ENCODE measurements around the gene KEL.
"Not testable (repeated sequence)": the region's sequence is repeated elsewhere in the genome, so short reads cannot be mapped to it uniquely, and the experiment has no call there.

Gene KEL, protein sequence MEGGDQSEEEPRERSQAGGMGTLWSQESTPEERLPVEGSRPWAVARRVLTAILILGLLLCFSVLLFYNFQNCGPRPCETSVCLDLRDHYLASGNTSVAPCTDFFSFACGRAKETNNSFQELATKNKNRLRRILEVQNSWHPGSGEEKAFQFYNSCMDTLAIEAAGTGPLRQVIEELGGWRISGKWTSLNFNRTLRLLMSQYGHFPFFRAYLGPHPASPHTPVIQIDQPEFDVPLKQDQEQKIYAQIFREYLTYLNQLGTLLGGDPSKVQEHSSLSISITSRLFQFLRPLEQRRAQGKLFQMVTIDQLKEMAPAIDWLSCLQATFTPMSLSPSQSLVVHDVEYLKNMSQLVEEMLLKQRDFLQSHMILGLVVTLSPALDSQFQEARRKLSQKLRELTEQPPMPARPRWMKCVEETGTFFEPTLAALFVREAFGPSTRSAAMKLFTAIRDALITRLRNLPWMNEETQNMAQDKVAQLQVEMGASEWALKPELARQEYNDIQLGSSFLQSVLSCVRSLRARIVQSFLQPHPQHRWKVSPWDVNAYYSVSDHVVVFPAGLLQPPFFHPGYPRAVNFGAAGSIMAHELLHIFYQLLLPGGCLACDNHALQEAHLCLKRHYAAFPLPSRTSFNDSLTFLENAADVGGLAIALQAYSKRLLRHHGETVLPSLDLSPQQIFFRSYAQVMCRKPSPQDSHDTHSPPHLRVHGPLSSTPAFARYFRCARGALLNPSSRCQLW

DNA sequence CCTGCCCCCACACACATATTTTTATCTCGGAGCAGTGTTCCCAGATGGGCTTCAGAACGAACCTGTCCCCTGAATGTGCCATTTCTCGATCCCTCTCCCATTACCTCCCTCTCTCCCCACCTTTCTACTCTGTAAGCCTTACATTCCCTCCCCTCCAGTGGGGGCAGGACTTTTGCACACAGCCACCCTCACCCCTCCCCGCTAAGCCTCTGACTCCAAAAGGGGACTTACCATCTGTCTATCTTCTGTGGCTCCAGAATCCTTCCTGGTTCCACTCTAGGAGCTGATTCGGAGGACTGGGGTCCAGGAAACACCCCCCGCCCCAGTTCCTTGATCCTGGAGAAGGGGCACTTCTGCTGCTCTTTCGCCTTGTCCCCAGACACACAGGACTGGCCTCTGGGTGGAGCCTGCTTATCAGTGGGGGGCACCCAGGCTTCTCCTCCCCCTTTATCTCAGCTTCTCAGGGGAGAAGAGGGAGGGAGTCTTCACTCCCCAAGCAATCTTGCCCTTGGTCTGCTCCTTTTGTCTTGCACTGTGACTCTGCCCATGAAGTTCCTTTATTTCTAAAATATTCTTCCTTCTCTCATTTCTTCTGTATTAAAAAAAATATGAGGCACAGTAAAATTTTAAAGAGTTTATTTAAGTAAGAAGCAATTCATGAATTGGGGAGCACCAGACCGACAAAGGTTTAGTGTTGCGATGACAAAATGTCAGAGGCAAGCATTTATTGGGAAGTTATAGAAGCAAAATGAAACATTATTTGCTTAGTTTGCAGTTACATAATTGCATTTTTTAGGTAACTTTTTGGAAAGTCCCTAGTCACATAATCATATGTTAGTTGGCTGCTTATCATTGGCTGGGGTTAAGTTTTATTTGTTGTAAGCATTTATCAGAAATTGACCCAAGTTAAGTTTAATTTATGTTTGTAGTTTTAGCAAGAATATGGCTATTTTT lies at the start of gene KEL:
Gene KEL (minus strand): TSS at position 391 of the 954 bp plus-strand sequence. CDS start 157 bp downstream, at position 234.
- no peak for DNase-seq (ENCODE audit: low spot score)

DNA sequence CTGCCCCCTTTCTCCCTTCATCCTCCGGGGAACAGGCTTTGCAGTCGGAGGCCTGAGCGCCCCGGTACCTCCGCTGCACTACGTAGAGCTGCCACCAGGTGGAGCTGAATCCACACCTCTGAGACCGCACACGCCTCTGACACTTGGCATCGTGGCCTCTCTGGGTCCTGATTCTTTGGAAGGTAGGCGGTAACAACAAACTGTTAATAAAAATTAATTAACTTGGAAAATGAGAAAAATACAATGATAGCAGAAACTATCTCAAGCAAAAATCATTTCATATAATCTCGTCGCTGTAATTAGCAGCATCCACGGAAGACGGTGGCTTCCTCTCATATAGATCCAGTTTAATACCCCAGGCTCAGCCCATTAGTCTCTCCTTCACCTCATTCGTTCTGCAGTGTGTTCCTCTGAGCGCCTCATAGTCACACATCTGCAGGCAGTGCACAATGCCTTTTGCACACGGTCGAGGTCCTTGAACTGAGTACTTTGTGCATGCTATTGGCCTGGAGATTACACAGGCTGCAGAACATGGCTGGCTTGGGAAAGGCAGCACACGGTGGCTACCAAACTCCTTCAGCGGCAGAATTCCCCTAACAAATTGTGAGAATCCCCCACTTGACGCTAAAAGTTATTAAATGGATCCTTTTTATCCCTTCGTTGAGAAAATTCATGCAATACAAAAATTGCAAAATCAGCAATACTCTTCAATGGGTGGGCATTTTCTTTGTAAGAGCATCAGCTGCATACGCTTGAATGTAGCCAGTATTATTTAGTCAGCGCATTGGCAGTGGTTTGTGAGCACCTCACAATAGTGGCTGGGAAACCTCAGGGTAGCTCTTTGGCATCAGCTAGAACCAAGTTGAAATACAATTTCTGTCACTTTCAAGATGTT lies 46.1 kb upstream of the KEL start:
- DNase-seq (ENCODE audit: low spot score), result peak; percentile 72

DNA sequence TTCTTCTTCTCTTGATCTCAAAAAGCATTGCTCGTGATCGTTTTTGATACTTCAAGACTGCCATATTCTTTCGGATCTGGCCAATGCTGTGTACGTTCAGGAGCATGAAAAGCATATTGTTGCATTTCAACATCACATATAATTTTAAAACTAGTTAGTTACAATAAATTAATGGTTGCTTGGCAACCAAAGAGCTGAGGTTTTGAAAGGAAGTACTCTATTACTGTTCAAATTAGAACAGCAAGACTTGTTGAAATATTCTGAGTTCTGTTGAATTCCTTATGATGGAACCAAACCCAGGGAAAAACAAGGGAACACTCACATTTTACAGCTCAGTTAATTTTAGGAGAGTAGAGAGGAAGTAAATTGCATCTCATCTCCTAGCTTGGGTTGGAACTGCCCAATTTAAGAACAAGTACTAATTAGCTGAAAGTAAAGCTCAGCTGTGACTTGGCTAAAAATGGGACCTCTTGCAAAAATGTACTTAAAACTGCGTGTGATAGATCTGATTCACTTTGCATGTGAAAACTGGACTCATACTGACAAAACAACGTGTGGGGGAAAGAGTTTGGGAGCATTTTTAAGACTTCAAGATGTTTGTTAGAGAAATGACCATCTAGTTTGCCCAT lies 43.6 kb upstream of the KEL start:
- no peak for DNase-seq (ENCODE audit: low spot score)

DNA sequence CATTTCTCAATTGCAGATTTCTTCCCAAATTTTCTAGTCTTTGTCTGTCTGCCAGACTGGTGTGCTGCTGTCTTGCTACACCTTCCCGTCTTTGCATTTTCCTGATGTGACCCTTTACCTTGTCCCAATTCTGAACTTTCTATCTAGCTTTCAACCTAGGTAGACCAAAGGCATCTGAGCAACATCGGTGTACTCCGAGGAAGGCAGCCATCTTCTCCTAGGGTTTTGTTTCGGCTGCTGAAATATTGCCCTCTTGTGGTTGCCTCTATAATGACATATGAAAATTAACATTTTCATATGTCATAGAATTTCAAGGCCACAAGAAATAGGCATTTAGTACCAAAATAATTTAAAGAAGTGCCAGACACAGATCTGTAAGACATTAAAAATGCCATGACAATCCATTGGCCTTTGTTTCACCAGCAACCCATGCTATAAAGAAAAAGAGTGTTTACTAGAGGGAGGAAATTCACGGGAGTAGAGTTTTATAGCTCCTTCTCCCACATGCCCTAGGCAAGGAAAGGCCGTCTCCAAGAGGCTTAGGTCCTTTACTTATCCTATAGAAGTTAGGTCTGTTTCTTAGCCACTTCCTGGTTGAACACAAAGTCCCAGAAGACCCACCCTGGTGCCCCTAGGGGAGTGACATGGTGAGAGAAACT lies 41.4 kb upstream of the KEL start:
- peak; percentile 47 for DNase-seq (ENCODE audit: low spot score)

DNA sequence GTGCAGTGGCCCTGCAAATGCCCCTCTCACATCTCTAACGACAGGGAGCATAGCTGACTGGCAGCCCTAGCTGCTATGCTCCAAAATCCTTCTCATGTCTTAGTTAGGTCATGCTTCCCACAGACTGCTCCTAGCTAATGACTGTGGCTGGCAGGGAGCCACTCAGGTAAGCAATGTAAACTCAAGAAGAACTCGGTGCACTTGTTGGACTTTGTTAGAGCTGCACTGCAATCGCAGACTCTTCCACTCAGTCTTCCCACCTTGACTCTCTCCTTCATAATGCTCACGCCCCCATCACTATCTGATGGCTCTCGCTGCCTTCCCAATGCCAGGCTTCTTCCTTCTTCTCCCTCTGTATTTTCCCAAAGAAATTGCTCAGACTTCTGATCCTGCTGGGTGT lies 40.7 kb upstream of the KEL start:
- no peak for DNase-seq (ENCODE audit: low spot score)

DNA sequence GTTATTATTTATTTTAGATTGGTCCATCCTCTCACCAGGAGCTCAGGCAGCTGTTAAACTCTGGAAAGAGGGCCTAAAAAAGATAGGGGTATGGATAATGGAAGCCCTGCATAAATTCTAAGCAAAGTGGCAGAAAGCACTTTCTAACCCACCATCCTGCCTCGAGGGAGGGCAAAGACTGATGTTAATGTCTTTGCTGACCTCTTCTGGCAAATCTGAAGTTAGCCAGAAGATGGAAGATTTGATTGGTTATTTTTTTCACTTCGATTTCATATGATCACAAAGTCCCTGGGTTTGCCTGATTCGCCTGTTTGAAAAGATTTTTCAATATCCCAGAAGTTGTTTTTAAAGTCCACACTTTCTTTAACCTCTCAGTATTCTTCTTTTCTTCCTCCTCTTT lies 39.9 kb upstream of the KEL start:
- no peak for DNase-seq (ENCODE audit: low spot score)

DNA sequence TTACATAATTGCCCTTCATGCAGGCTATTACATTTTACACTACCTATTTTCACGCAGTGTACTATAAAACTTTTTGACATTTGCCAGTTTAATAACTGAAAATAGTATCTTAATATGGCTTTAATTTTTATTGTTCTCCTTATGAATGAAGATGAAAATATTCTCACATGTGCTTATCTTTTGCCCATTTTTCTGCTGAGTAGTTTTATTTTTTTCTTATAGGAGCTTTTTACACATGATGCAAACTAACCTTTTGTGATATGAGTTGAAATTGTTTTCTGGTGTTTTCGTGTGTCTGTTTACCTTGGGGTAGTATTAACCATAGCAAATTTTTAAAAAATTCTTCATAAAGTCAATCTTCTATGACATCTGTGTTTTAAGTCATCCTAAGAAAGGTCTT lies 38.5 kb upstream of the KEL start:
- no peak for DNase-seq (ENCODE audit: low spot score)

DNA sequence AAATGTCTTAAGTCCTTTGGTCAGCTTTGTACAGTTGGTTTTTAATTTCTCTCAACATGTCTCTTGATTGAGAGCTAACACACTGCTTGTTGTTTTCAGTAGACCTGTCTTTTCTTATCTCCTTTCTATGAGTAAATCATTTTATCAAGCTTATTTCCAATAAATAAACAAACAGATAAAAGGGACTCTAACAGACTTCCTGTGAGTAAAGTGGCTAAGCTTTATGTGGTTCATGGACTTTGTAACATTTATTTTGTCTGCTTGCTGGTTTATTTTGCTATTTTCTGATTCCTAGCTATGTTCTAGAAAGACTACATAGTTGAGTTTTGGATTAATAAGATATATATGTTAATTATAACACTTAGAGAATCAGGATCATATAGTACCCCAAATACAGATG lies 37.6 kb upstream of the KEL start:
- no peak for DNase-seq (ENCODE audit: low spot score)

DNA sequence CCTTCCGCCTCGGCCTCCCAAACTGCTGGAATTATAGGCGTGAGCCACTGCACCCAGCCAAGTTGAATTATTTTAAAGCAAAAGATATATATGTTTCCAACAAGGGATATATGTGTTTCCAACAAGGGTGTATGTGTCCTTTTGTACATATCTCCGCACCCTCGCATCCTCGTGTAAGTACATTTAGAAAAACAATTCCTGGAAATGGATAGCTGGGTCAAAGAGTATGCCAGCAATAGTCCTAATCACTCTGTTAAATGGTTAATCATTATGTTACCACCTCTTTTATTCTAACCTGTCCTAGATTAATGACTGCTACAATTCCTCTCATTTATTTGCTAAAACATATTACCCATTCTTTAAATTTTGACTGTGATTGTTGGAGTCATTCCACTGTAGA lies 36.8 kb upstream of the KEL start:
- no peak for DNase-seq (ENCODE audit: low spot score)

DNA sequence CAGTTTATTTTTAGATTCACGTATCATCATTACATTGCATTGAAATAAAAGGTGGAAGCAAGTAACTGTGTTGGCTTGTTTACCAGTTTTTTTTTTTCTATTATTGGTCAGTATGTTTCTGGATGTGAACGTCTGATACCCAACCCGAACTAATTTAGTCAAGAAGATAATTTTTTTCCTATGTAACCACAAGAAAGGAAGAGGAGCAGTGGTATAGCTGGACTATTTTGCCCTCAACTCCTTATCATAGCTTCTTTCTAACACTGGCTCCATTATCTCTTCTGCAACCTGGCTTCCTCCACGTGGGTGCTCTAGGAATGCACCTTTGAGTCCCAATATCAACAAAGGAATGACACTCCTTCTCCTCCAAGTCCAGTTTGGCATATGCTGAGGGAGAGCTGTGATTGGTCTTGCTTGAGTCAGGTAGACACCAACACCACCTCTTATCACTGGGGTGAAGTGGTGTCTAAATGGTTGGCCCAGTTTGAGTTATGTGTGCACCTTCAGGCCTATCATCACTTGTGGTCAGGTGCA lies 35.4 kb upstream of the KEL start:
- DNase-seq (ENCODE audit: low spot score), result no peak

DNA sequence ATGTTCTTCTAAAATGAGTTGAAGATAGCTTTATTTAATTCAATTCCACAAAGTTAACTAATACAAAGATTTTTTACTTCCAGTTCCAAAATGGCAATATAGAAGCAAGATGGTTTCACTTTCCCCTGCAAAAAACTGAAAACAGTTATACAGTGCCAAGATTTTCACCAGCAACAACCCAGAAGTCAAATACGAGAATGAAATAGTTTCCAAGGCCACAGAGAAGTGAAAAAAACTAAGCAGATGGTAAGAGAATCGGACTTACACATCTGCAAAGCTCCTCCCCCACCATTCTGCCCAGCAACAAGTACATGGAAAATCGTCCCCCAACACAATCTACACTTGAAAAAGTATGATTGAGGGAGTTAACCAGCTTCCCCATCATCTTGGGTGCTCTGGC lies 30.3 kb upstream of the KEL start:
- DNase-seq (ENCODE audit: low spot score), result no peak

DNA sequence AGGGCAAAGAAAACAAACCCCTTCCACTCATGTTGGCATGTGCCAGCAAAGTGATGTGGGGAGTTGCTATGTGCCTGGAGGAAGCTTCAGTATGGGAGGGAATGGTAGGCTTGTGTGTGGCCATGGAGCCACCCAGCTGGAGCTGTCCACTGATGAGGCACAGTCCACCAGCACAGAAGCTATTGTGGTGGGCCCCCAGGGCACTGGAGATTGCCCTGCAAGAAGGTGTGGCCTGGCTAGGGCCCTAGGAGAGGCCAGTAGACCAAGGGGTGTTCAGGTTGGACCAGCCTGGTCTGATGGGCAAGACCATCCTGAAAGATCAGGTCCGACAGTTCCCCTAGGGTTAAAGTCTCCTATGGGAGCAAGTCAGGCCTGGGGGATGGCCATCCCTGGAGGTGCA lies 22.1 kb upstream of the KEL start:
- no peak for DNase-seq (ENCODE audit: low spot score)

DNA sequence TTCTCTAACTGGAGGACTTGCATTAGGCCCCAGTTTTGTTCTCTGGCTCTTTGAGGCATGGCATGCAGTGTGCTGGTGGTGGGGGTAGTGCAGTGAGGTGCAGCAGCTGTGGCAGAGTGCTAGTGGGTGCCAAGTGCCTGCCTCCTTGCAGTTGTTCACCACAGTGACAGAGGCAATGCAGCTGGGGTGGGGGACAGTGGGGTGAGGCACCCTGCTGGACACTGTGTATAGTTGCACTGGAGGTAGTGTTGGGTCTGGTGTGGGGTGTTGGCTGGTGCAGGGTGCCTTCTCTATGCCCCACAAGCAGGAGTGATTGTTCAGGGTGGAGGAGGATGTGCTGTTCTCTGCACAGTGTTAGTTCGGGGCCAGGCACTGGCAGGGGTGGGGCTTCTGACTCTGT lies 21.7 kb upstream of the KEL start:
- no peak for DNase-seq (ENCODE audit: low spot score)

DNA sequence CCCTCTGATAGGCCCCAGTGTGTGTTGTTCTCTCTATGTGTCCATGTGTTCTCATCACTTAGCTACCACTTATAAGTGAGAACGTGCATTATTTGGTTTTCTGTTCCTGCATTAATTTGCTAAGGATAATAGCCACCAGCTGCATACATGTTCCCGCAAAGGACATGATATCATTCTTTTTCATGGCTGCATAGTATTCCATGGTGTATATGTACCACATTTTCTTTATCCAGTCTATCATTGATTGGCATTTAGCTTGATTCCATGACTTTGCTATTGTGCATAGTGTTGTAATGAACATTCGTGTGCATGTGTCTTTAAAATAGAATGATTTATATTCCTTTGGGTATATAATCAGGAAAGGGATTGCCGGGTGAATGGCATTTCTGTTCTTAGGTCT lies 16.2 kb upstream of the KEL start:
- DNase-seq (ENCODE audit: low spot score), result not testable (repeated sequence)

DNA sequence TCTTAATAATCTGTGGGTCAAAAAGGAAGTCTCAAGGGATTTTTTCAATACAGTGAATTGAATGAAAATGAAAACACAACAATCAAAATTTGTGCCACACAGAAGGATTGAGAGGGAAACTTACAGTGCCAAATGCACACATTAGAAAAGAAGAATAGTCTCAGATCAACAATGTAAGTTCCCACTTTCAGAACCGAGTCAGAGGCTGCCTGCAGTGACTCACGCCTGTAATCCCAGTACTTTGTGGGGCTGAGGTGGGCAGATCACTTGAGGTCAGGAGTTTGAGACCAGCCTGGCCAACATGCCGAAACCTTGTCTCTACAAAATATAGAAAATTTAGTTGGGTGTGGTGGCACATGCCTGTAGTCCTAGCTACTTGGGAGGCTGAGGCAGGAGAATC lies 12.5 kb upstream of the KEL start:
- DNase-seq (ENCODE audit: low spot score), result no peak

DNA sequence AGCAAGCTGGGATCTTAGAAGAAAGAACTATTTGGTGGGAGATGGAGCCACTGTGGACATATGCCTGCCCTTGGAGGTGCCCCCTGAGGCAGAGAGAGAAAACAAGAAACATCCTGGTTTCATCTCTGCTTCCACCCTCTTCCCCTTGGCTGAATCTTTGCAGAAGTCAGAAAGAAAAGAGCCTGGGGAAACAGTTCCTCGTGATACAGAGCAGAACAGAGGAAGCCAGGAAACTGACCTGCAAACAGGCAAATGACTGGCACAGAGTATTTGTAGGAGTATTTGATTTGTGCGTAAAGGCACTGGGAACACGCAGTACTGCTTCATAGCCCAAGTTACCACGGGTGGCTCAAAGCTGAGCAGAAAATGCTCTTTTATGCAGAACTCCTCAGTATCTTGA lies 7.0 kb upstream of the KEL start:
- DNase-seq (ENCODE audit: low spot score), result no peak

DNA sequence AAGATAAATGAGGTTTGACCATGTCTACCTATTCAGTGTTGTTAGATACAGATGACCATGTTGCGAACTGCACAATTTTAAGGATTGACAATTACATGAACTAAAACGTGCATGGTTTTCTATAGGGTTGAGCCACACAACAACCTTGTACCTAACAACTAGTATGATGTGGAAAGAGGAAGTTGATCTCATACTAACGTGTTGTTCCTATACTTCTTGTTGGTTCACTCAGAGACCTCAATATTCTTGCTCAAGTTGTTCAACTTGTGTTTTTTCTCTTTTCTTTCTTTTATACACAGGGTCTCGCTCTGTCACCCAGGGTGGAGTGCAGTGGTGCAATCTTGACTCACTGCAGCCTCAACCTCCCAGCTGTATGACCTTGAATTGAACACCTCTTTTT lies 6.1 kb upstream of the KEL start:
- DNase-seq (ENCODE audit: low spot score), result no peak

DNA sequence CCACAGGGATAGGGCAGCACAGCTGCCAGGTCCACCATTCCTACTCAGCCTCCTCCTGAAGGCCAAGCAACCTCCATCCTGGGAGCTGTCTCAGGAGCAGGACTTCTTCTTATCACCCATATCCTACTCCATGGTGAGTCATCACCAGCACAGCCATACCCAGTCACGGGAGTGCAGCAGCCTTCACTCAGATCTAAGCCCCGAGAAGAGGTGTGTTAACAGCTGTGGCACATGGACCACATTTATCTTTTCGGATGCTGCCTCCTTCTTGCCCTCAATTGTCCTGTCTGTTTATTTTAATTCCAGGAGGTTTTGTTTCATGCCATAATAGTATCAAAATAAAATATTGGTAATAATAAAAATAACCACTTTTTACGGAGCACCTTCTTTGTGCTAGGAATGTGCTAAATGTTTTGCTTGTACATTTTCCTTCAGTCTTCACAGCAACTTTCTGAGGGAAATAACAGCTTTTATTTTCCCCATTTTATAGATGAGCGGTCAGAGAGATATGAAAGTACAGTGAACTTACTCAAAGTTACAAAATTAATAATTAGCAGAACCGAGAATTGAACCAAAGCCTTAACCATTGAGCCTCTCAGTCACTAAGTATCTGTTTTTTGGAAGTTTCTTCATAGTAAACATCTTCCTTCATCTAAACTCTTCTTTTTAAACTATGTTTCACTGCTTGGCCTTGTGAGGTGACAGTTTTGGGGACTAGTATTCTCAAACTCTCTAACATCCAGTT lies 2.5 kb upstream of the KEL start:
- DNase-seq (ENCODE audit: low spot score), result no peak

DNA sequence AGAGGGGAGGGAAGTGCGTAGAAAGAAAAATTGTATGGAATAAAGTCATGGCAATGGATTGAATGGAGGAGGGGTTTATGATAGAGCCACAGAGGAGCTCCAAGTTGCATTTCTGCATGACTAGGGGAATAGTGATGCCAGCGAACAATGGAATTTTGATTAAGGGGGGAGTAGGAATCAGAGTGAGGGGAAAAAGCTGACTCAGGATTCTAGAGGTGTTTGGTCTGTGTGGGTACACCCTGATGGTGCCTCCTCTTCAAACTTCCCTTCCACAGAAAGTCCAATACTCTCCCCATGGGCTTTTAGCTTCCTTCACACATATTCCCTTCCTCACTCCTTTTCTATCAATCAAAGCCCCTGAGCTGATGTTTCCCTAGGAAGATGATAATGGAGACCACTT lies 1.8 kb upstream of the KEL start:
- no peak for DNase-seq (ENCODE audit: low spot score)
